Bronchial epithelial cell (primary cell): Measurements from ENCODE around the gene SETMAR. TPM values are rescaled to one million over a fixed set of nuclear protein-coding genes. Genes with fewer than 3 reads are reported as not detected.
"Not testable (repeated sequence)": the region's sequence is repeated elsewhere in the genome, so short reads cannot be mapped to it uniquely, and the experiment has no call there.

Experiments used
- DNase-seq: peaks from one replicate; pipeline ENCODE4 v3.0.0-alpha.2; 2010; ENCODE audit warnings: low read depth
- FAIRE-seq: peaks from 2 replicates; lab custom pipeline; 2011; peaks lifted over from hg19 to GRCh38; lab: Jason Lieb, UNC
- H3K27me3 ChIP-seq: 2 replicates; pipeline ENCODE4 v1.5.1; 2011; ENCODE audit warnings: low read length; ENCODE audit not compliant: control insufficient read depth, insufficient read depth
- H3K36me3 ChIP-seq: 2 replicates; pipeline ENCODE4 v1.5.1; 2011; ENCODE audit warnings: low read length; ENCODE audit not compliant: control insufficient read depth, insufficient read depth
- H3K4me3 ChIP-seq: 2 replicates; pipeline ENCODE4 v1.5.1; 2011; ENCODE audit warnings: mild to moderate bottlenecking, low read depth, low read length, control low read depth
- CTCF ChIP-seq: IDR thresholded peaks from 2 replicates; pipeline ENCODE4 v1.5.1; 2011; ENCODE audit warnings: mild to moderate bottlenecking, moderate library complexity, low read length, control low read depth, inconsistent platforms; ENCODE audit not compliant: insufficient read depth, severe bottlenecking
- total RNA-seq: library from RNA; depleted of rRNA; stranded (reverse); fragments of >200 nt; gene quantifications from 2 replicates; pipeline ENCODE4 v1.2.1, GENCODE V29; 2014

The SETMAR gene
- total RNA-seq, 1 donor from 2014 or later, result 5.0 TPM

DNA sequence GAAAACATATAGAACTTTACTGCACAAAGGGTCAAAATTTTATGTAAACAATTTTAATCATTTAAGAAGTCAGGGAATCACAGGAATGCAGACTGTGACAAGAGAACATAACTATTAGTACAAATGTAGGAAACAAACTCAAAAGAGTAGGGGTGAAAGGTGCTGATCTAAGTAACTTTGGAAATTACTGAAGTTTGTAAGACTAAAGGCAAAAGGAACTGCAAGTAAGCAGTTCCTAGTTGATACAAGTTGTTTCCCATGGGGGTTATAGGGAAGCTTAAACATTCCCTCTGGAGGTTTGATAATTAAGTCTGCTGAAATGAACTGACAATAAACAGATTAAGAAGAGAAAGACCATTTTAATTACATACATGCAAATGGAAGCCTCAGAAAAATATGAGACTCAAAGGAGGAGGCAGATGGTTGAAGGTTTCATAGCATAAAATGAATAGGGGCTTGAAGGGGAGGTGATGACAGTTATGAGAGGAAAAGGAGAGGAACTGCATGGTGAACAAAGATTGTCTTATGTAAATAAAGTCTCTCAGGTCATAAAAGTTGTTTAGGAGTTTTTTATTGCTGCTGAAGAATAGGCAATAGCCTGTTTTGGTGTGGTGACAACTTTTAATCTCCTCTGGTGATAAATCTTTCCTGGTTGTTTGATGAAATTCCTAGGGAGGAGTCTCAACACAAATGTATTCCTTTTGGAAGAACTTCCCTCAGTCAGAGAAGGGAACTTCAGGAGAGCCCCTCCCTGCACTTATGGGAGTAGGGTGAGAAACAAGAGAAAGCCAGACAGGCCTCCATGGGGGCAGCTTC, 17.1 kb downstream of the SETMAR start:
- Histone ChIP-seq H3K4me3 (no peak overlapping the region), H3K27me3 (no peaks in the 10 kb centered on the region), H3K36me3 (no peaks in the 10 kb centered on the region)
- no peak for DNase-seq
- no peak for TF ChIP-seq CTCF
- no peak for FAIRE-seq

DNA sequence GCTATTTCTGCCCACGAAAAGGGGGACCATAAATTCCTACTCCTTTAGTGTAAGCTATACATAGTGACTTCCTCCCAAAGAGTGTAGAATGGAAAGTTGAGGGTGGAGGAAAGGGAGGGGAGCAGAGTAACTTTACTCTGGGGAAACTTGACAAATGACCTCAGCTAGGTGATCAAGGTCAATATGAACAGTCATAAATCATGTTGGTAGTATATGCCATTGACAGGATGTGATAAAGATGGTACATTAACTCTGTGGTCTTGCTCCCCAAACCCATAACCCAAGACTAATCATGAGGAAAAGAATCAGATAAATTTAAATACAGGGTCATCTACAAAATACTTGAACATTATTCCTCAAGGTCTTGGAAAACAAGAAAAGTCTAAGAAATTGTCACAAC, 18.6 kb downstream of the SETMAR start:
- DNase-seq (no peak), FAIRE-seq (no peak)
- Histone ChIP-seq H3K27me3 (no peaks in the 10 kb centered on the region), H3K36me3 (no peaks in the 10 kb centered on the region), H3K4me3 (no peak overlapping the region)
- TF ChIP-seq CTCF, result no peak

GRCh38 chr3:4322635-4323034, 19.5 kb downstream of the SETMAR start:
- Histone ChIP-seq H3K36me3 (no peaks in the 10 kb centered on the region), H3K4me3 (no peak overlapping the region), H3K27me3 (no peaks in the 10 kb centered on the region)
- FAIRE-seq (no peak), DNase-seq (peak; percentile 82)
- TF ChIP-seq CTCF, result no peak

DNA sequence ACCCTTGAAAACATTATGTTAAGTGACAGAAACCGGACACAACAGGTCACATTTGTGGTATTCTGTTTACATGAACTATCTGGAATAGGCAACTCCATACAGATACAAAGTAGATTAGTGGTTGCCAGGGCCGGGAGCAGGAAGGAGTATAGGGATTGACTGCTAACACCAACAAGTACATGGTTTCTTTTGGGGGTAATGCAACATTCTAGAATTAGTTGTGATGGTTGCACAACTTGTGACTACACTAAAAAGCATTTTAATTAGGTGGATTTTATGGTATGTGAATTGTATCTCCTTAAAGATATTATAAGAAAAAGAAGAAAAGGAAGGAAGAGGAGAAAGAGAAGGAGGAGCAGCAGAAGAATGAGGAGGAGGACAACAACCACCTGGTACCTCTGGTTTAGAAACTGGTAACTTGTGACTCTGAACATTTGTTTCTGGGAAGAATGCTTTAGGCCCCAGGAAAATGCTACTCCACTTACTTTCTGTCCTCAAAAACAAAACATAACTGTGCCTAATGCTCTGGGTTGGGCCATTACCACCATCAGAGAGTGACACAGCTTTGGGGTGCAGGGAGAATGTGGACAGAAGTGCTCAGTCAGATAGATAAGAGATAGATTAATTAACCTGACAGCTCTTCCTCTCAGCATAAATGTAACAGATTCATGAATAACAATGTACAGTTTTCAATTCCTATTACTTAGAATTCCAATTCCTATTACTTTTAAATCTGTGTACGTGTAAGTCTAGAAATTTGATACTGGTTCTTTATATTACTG, 20.3 kb downstream of the SETMAR start:
- TF ChIP-seq CTCF, result no peak
- Histone ChIP-seq H3K36me3 (no peaks in the 10 kb centered on the region), H3K27me3 (no peaks in the 10 kb centered on the region), H3K4me3 (no peak overlapping the region)
- FAIRE-seq (no peak), DNase-seq (no peak)

DNA sequence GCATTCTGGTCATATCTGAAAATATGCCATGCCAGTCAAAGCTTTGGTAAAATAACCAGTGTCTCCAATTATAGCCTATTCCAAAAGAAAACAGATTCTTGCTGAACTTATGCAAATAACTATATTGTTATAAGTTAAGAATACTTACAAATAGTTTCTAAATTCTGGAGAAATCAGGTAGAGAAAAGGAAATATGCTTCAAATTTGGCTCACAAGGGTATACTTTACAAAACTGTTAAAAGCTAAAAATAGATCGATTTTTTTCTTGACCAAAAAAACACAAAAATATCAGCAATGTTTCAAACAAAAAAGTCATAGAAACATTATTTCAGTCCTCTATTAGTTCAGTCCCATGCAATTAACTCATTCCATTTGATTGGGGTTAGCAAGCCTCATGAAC, 23.7 kb downstream of the SETMAR start:
- TF ChIP-seq CTCF, result no peak
- no peak for FAIRE-seq
- Histone ChIP-seq H3K36me3 (no peaks in the 10 kb centered on the region), H3K4me3 (no peak overlapping the region), H3K27me3 (no peaks in the 10 kb centered on the region)
- no peak for DNase-seq

- H3K4me3 ChIP-seq, DNase-seq, H3K27me3 ChIP-seq, H3K36me3 ChIP-seq, FAIRE-seq: not testable (repeated sequence)
Measured at GRCh38 chr3:4329806-4330205, 26.6 kb downstream of the SETMAR start.
